Suppressor macrophage (primary cell): ENCODE measurements around the gene GDF9.

Experiments used
- DNase-seq, 4 experiments: peaks; one replicate each; pipeline ENCODE4 v3.0.0-alpha.2; 2020 to 2022
- total RNA-seq, 17 experiments: gene quantifications; one replicate each; lab custom pipeline; 2026; ENCODE audit warnings: mixed read lengths in 6 of 17, inconsistent platforms in 3 of 17; lab: John Stamatoyannopoulos, UW

Gene GDF9, protein sequence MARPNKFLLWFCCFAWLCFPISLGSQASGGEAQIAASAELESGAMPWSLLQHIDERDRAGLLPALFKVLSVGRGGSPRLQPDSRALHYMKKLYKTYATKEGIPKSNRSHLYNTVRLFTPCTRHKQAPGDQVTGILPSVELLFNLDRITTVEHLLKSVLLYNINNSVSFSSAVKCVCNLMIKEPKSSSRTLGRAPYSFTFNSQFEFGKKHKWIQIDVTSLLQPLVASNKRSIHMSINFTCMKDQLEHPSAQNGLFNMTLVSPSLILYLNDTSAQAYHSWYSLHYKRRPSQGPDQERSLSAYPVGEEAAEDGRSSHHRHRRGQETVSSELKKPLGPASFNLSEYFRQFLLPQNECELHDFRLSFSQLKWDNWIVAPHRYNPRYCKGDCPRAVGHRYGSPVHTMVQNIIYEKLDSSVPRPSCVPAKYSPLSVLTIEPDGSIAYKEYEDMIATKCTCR
- 0 to 1.3 (median 0.14) reads per million in 17 experiments for total RNA-seq

- DNase-seq: peak; percentile 98 to 100 (median 98)
Observed at GRCh38 chr5:132866342-132867045, at the start of gene GDF9, which contains the start of gene UQCRQ. GDF9 (minus strand) TSS chr5:132866469; CDS start chr5:132864533, 1,936 bp downstream. UQCRQ (plus strand) TSS chr5:132866642; CDS start chr5:132866882, 240 bp downstream.

DNA sequence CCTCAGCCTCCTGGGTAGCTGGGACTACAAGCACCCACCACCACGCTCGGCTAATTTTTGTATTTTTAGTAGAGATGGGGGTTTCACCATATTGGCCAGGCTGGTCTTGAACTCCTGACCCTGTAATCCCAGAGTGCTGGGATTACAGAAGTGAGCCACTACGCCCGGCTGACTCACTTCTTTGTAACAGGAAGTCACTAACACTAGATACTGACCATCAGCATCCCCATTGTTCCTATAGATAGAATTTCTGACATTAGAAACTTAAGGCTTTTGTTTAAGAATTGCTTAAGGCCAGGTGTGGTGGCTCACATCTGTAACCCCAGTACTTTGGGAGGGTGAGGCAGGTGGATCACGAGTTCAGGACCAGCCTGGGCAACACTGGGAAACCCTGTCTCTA lies 49.4 kb upstream of the GDF9 start:
- DNase-seq: peak; percentile 39 to 64 (median 58)

- no peak for DNase-seq
Observed at GRCh38 chr5:132909702-132910101, 43.4 kb upstream of the GDF9 start.

- no peak for DNase-seq
Observed at GRCh38 chr5:132907161-132907560, 40.9 kb upstream of the GDF9 start.

GRCh38 chr5:132905938-132906337 lies 39.7 kb upstream of the GDF9 start:
- DNase-seq: peak; percentile 40 to 75 (median 54)

DNA sequence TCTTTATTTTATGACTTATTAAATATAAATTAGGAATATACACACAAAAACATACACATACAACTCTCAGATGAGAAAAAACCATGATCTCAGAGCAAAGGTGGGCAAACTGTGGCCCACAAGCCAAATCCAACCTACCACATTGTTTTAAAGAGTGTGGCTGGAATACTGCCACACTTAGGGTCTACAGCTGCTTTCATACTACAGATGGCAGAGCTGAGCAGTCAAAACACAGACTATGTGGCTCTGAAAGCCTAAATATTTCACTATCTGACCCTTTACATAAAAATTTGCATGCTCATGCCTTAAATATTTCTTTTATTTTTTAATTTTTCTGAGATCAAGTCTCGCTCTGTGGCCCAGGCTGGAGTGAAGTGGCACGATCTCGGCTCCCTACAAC lies 35.5 kb upstream of the GDF9 start:
- no peak for DNase-seq

GRCh38 chr5:132901036-132901435 lies 34.8 kb upstream of the GDF9 start:
- DNase-seq: no peak

DNA sequence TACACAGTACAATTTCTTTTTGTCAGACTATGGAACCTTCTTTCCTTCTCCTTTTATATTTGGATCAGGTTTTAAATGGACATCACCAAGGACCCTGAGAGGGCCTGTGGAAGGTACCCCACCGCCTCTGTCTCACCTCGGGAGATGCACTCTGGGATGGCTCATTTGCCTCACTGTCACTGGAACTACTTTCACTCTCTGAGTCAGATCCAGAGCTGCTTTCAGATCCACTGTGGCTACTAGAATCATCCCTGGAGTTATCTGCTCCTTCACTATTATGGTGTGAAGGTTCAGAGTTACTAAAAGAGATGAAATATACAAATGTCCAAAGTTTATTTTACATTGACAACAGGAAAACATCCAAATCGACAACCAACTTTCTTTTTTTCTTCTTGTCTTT lies 31.8 kb upstream of the GDF9 start:
- no peak for DNase-seq

- no peak for DNase-seq
Observed at GRCh38 chr5:132896685-132897084, 30.4 kb upstream of the GDF9 start.

DNA sequence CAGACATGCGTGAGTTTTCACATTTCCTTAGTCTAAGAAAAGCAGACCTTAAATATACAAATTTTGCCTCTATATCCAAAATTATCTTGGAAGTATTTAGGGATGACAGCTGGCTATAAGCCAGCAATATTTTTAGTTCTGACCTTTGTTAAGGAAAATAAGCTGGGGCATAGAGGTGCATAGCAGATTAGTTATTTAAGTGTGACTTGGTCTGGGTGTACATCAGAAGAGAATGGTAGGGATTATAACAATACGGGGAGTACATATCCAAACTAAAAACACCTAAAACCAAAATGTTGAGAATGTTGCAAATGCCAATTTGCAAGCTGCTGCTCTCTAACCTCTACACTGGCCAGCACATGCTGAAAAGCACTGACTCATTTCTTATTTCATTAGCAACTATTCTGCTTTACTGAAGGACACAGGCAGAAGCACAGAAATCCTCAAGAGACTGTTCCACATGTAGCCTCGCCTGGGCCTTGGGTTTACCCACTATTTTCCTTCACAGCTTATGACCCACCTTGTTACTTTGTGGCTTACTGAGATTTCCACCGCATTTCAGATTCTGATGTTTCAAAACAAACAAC lies 29.5 kb upstream of the GDF9 start:
- DNase-seq: no peak

GRCh38 chr5:132890817-132891216 lies 24.5 kb upstream of the GDF9 start:
- no peak for DNase-seq

DNA sequence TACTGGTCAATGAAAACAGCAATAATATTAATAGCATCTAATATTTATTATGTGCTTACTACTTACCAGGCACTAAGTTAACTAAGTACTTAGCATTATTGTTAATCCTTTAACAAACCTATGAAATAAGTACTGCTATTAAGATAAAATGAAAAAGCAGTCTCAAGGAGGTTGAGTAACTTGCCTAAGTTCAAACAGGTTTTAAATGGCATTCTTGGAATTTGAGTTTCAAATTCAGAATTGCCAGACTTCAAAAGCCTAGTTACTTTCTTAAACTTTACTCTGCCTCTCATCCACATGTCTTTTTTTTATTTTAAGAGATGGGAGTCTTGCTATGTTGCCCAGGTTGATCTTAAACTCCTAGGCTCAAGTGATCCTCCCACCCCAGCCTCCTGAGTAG lies 23.2 kb upstream of the GDF9 start:
- no peak for DNase-seq

DNA sequence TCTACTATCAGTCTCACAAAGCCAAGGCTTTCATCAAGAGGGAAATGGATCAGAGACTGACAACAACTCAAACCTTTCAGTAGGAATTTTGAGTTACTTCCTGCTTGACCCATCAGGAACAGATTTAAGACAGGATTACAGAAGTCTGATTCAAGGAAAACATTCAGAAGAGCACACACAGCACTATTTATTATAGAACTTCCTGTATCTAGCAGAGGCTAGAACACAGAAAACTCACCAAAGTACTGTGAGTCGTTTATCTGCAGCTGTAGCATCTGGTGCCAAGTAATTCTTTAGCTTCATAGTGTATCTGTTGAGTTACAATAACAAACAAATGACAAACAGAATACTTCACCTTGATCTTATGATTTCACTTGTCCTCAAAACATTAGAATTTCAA lies 21.0 kb upstream of the GDF9 start:
- peak in 3 of 4 experiments; percentile 27 to 54 (median 51) for DNase-seq

- DNase-seq: no peak
Observed at GRCh38 chr5:132886064-132886823, 20.0 kb upstream of the GDF9 start.

DNA sequence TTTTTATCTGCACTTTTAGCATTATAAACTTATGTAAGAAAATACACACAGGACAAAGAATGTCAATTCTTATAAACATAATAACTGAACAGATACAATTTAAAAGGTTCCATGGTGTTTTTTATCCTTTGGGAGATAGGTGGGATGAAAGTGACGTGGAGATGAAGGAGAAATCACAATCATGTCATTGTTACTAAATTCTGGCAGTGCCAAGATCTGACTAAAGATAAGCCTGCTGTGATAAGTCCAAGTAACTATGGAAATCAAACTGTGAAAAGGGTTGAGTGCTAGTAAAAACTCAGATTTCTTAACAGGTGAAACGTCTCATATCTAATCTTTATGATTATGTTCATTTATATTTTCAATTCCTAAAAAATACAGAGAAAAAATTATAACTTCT lies 18.3 kb upstream of the GDF9 start:
- no peak for DNase-seq

DNA sequence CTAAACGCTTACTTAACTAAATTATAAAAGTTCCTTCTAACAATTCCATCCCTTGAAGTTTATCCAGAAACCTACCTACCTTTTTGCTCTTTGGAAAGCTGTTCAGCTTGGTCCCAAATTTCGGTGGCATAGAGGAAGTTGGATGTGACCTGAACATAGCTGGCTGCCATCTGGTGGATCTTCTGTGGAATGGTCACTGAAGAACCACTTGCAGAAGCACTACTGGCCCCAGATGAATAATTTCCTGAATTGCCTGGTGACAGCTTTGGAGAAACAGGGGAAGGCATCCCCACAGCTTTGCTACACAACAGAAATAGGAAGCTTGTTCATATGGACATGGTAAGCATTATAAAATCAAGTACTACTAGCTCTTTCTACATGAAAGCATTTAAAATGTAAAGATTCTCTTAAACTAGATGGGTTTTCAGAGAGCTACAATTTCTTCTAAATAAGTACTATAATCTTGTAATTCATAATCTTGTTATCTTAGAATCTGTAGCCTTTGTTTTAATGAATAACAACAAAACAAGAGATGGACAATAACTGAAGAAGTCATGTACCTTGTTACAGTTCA lies 17.1 kb upstream of the GDF9 start:
- DNase-seq: peak; percentile 76 to 89 (median 84)

GRCh38 chr5:132877938-132878337 lies 11.7 kb upstream of the GDF9 start:
- no peak for DNase-seq

- no peak for DNase-seq
Observed at GRCh38 chr5:132877466-132877865, 11.2 kb upstream of the GDF9 start.

DNA sequence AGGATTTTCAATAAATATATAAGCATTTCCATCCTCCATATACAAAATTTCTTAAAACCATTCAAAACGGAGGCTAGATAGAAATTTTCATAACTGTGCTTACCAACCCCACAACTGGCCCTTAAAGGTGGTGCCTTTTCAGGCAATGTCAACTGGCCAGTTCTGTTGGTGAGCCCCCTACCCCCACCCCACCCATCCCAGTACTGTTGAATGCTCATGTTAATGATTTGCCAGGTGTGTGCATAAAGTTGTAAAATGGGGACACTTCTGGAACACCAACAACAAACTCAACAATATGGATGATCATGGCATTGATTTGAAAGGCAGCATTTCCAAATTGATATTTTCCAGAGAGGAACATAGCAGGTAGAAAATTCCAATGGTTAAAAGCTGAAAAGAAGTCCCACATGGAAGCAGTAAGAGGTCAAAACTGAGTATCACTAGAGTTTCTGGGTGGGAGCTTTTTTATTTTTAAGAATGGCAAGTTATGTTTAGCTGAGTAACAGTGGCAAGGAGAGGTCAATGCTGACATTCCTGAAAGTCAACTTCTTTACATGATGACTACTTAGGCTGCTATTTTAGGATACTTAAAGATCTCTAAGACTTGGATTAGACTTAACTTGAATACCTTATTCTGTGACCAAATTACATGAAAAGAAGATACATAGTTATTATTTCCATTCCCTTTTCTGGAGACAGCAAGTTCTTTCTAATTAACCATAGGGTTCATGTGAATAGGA lies 9.9 kb upstream of the GDF9 start:
- no peak for DNase-seq

DNA sequence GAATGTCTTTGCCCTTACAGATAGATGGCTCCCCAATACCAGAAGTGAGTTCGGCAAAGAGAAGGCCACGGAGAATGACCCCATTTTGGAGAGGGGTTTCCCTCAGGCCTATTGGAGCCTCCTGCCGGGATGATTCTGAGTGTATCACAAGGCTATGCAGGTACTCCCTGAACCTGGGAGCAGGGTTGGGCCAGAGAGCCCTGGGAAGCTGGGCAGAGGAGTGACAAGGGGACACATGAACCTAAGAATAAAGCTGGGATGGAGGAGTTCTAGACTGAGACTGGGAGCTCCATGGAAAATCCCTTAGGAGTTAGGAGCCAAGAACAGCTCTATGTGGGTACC lies 7.6 kb upstream of the GDF9 start:
- no peak for DNase-seq

GRCh38 chr5:132873119-132873929 lies 7.1 kb upstream of the GDF9 start, which contains the start of gene LEAP2:
LEAP2 (plus strand) TSS chr5:132873668; CDS start chr5:132873695, 27 bp downstream.
- DNase-seq: no peak
